GM19025 (cell line): ENCODE measurements around the gene ZKSCAN5.
"Not testable (repeated sequence)": the region's sequence is repeated elsewhere in the genome, so short reads cannot be mapped to it uniquely, and the experiment has no call there.

Source experiments
- ATAC-seq: cut with Tn5 transposase; IDR thresholded peaks from one replicate; pipeline ENCODE4 v1.9.1; 2021; ENCODE audit warnings: mild to moderate bottlenecking, low read depth, moderate library complexity; ENCODE audit not compliant: unreplicated experiment

Gene ZKSCAN5

GRCh38 chr7:99497766-99498545 is 6.5 kb upstream of the ZKSCAN5 start:
- no peak for ATAC-seq

- ATAC-seq: no peak
Observed at GRCh38 chr7:99498546-99498944, 5.9 kb upstream of the ZKSCAN5 start.

GRCh38 chr7:99499371-99499720 is 5.1 kb upstream of the ZKSCAN5 start:
- ATAC-seq: no peak

- ATAC-seq: peak; percentile 32
Observed at GRCh38 chr7:99499721-99500636, 4.5 kb upstream of the ZKSCAN5 start, which contains the start of gene ZNF394. Gene ZNF394 (minus strand): TSS chr7:99500281. CDS start chr7:99500093, 188 bp downstream.

- no peak for ATAC-seq
Observed at GRCh38 chr7:99500637-99501009, 3.8 kb upstream of the ZKSCAN5 start.

GRCh38 chr7:99501236-99501635 is 3.2 kb upstream of the ZKSCAN5 start:
- ATAC-seq: not testable (repeated sequence)

GRCh38 chr7:99504281-99504602 is 220 bp upstream of the ZKSCAN5 start:
- no peak for ATAC-seq

- ATAC-seq: no peak
Observed at GRCh38 chr7:99505324-99505662, 831 bp downstream of the ZKSCAN5 start.

- no peak for ATAC-seq
Observed at GRCh38 chr7:99514050-99514449, 9.6 kb downstream of the ZKSCAN5 start.

- no peak for ATAC-seq
Observed at GRCh38 chr7:99521399-99521798, 16.9 kb downstream of the ZKSCAN5 start.

GRCh38 chr7:99525713-99526440 is 21.4 kb downstream of the ZKSCAN5 start:
- ATAC-seq: no peak

GRCh38 chr7:99531354-99531765 is 26.9 kb downstream of the ZKSCAN5 start:
- ATAC-seq: no peak

GRCh38 chr7:99535667-99536066 is 31.2 kb downstream of the ZKSCAN5 start:
- no peak for ATAC-seq

GRCh38 chr7:99539213-99539811 is 34.9 kb downstream of the ZKSCAN5 start:
- ATAC-seq: no peak

- no peak for ATAC-seq
Observed at GRCh38 chr7:99540542-99540941, 36.1 kb downstream of the ZKSCAN5 start.

GRCh38 chr7:99541212-99541611 is 36.8 kb downstream of the ZKSCAN5 start:
- ATAC-seq: no peak

GRCh38 chr7:99543081-99543671 is 38.7 kb downstream of the ZKSCAN5 start:
- no peak for ATAC-seq

GRCh38 chr7:99543916-99544315 is 39.5 kb downstream of the ZKSCAN5 start:
- ATAC-seq: no peak

- ATAC-seq: not testable (repeated sequence)
Observed at GRCh38 chr7:99545308-99545707, 40.8 kb downstream of the ZKSCAN5 start.

GRCh38 chr7:99549545-99549944 is 45.1 kb downstream of the ZKSCAN5 start:
- ATAC-seq: not testable (repeated sequence)
